GM23248 (cell line): ENCODE measurements around the gene SLC51B.

ENCODE experiments used
- EZH2 ChIP-seq: fragments of 200-600 bp; sonication (generic); IDR thresholded peaks from 2 replicates; pipeline ENCODE4 v1.6.1; 2018; ENCODE audit warnings: antibody characterized with exemption, mild to moderate bottlenecking; ENCODE audit not compliant: insufficient read depth, poor library complexity, severe bottlenecking
- EZH2phosphoT487 ChIP-seq: fragments of 200-600 bp; sonication (generic); IDR thresholded peaks from 2 replicates; pipeline ENCODE4 v1.6.1; 2018; ENCODE audit warnings: antibody characterized with exemption, moderate library complexity, mild to moderate bottlenecking, low read depth; ENCODE audit not compliant: insufficient read depth

DNA sequence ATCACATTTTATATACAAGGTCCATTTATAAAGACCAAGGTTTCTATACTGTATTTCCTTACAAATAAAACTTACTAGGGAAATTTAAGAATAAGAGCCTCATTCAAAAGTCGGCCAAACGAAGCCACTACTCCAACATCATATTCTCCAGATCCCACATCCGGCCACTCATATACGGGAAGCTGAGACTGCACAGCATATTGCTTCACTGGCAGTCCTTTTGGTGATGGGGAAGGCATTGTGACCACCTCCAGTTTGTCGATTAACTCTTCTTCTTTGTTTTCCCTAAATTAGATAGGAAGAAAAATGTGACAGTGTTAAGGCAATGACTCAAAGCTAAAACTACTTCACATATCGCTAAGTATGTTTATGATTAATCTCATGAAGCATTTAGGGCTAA is 18.4 kb upstream of the SLC51B start:
- TF ChIP-seq EZH2: no peak
- no peak for TF ChIP-seq EZH2phosphoT487
